ENCODE data around the gene TLE3. TPM values are rescaled to one million over a fixed set of nuclear protein-coding genes. Genes with fewer than 3 reads are reported as not detected.

TLE3 gene
- total and polyA plus RNA-seq, 4 experiments from 2014 or later = 3.6 to 121 (median 69.9) TPM

GRCh38 chr15:70126362-70126761 is 28.6 kb upstream of the TLE3 start:
- H3K36me3 ChIP-seq (ENCODE audit: insufficient read depth, low read length) = no peaks in the 10 kb centered on the region
- no peaks in the 10 kb centered on the region for H3K27me3 ChIP-seq (ENCODE audit: insufficient read depth, low read length)
- Mint-ChIP-seq H3K27me3 (peaks cover 0 to 8% of the 10 kb centered on the region in 2 donors), H3K4me3 (no peak overlapping the region), H3K4me1 (no peaks in the 10 kb centered on the region), H3K9me3 (no peaks in the 10 kb centered on the region), H3K36me3 (no peaks in the 10 kb centered on the region), H3K27ac (no peak overlapping the region)
- intact Hi-C loops (cut with micrococcal nuclease) = no loop called here
- CTCF ChIA-PET (ENCODE audit: partially characterized antibody) = interaction anchor here (0.9 kb wide), 1 partner anchor 22 kb away, joined by 3 read pairs; no protein-coding TSS in a partner anchor
- no peaks in the 10 kb centered on the region for H3K9me3 ChIP-seq (ENCODE audit: control insufficient read depth in 1 of 2, low read length in 2 of 2)
- no peak overlapping the region for H3K27ac ChIP-seq (ENCODE audit: low read depth, low read length)
- POLR2A ChIA-PET (ENCODE audit: partially characterized antibody) = no interaction called here
- DNase-seq = no peak
- no peaks in the 10 kb centered on the region for H3K4me1 ChIP-seq (ENCODE audit: insufficient read depth, low read length)
- no peak overlapping the region for H3K4me3 ChIP-seq (ENCODE audit: low read length in 2 of 2)

GRCh38 chr15:70125605-70126004 is 27.9 kb upstream of the TLE3 start:
- Histone ChIP-seq H3K27ac (ENCODE audit: low read depth, low read length) (no peak overlapping the region), H3K27me3 (ENCODE audit: insufficient read depth, low read length) (no peaks in the 10 kb centered on the region), H3K36me3 (ENCODE audit: insufficient read depth, low read length) (no peaks in the 10 kb centered on the region), H3K4me3 (ENCODE audit: low read length in 2 of 2) (no peak overlapping the region), H3K4me1 (ENCODE audit: insufficient read depth, low read length) (no peaks in the 10 kb centered on the region), H3K9me3 (ENCODE audit: control insufficient read depth in 1 of 2, low read length in 2 of 2) (no peaks in the 10 kb centered on the region)
- intact Hi-C loops (cut with micrococcal nuclease) = no loop called here
- no peak for DNase-seq
- CTCF ChIA-PET (ENCODE audit: partially characterized antibody) = interaction anchor here (0.9 kb wide), 1 partner anchor 22 kb away, joined by 3 read pairs; no protein-coding TSS in a partner anchor
- no peak overlapping the region for H3K4me3 Mint-ChIP-seq
- H3K36me3 Mint-ChIP-seq = no peaks in the 10 kb centered on the region
- no peak overlapping the region for H3K27ac Mint-ChIP-seq
- POLR2A ChIA-PET (ENCODE audit: partially characterized antibody) = no interaction called here
- H3K9me3 Mint-ChIP-seq = no peaks in the 10 kb centered on the region
- H3K27me3 Mint-ChIP-seq = peaks cover 0 to 8% of the 10 kb centered on the region in 2 donors
- no peaks in the 10 kb centered on the region for H3K4me1 Mint-ChIP-seq

DNA sequence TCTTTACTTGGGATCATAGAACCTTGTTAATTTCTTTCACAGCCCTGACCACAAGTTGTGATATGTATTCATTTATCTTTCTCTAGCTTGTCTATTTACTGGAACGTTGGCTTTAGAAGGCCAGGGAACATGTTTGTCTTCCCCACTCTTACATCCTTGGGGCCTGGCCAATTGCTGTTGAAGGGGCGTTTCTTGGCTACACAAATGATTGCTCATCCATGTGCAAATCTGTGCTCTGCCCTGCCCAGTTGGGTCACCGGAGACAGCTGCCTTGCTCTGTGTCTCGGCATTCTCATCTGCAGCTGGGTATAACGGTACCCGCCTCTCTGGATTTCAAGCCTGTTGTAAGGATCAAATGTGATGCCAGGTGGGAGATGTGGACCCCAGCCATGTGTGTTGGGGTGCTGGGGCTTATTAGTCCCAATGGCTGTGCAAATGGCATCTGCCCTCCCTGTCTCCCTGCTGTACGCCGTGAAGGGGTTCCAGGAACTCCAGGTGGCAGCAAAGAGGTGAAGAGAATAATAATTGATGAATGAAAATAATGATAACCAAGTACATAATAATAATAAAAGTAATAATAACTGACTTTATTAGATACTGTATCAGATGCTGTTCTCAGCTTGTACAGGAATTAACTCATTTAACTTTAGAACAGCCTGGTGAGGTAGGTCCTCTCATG is 24.0 kb upstream of the TLE3 start:
- intact Hi-C loops (cut with micrococcal nuclease) = no loop called here
- CTCF ChIA-PET (ENCODE audit: partially characterized antibody) = interaction anchor here (1.1 to 1.2 kb wide), 2 partner anchors 21 to 242 kb away, joined by 3 read pairs; no protein-coding TSS in a partner anchor
- no peak for DNase-seq

DNA sequence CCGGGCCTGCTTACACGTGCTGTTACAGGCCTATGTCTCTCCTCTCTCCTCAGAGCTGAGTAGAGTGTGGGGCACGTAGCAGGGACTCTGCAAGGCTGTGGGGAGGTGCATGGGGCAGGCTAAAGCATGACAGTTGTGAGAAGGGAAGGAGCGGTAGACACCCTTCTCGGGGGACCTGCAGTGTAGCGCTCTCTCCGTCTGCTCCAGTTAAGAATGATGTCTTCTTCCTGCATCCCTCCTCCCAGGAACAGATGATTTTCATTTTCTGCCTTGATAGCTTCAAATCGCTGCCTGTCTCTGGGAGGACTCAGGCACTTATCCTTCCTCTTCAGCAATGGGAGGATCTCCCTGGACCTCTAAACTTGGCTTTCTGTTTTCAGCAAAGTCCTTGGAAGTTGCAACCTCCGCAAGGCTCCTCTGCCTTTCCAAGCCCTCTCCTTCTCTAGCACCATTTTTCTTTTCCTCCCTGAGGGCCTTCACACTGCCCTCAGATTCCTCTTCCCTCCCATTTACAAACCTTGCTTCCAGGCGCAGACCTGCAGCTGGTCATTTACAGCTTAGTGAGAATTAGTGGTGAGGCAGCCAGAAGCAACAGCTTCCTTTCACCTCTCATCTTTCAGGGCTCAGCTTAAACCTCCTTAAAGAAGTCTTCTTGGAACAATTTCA is 23.4 kb upstream of the TLE3 start:
- intact Hi-C loops (cut with micrococcal nuclease) = no loop called here
- ChIA-PET CTCF (ENCODE audit: partially characterized antibody) (interaction anchor here (1.1 kb wide), 1 partner anchor 242 kb away, joined by 3 read pairs; no protein-coding TSS in a partner anchor), POLR2A (ENCODE audit: partially characterized antibody) (no interaction called here)
- H3K4me1 ChIP-seq (ENCODE audit: insufficient read depth, low read length) = no peaks in the 10 kb centered on the region
- no peaks in the 10 kb centered on the region for H3K36me3 Mint-ChIP-seq
- H3K36me3 ChIP-seq (ENCODE audit: insufficient read depth, low read length) = no peaks in the 10 kb centered on the region
- H3K4me3 ChIP-seq (ENCODE audit: low read length in 2 of 2) = no peak overlapping the region
- no peak overlapping the region for H3K4me3 Mint-ChIP-seq
- peaks cover 0 to 6% of the 10 kb centered on the region in 2 donors for H3K27me3 Mint-ChIP-seq
- DNase-seq = no peak
- H3K4me1 Mint-ChIP-seq = no peaks in the 10 kb centered on the region
- no peaks in the 10 kb centered on the region for H3K27me3 ChIP-seq (ENCODE audit: insufficient read depth, low read length)
- no peaks in the 10 kb centered on the region for H3K9me3 Mint-ChIP-seq
- peak overlapping the region in 1 of 7 donors; percentile 56 for H3K27ac Mint-ChIP-seq
- no peaks in the 10 kb centered on the region for H3K9me3 ChIP-seq (ENCODE audit: control insufficient read depth in 1 of 2, low read length in 2 of 2)
- no peak overlapping the region for H3K27ac ChIP-seq (ENCODE audit: low read depth, low read length)

More for the DNA sequence above, 24.0 kb upstream of the TLE3 start:
- Histone ChIP-seq H3K9me3 (ENCODE audit: control insufficient read depth in 1 of 2, low read length in 2 of 2) (no peaks in the 10 kb centered on the region), H3K27ac (ENCODE audit: low read depth, low read length) (no peak overlapping the region), H3K4me3 (ENCODE audit: low read length in 2 of 2) (no peak overlapping the region), H3K27me3 (ENCODE audit: insufficient read depth, low read length) (no peaks in the 10 kb centered on the region), H3K36me3 (ENCODE audit: insufficient read depth, low read length) (no peaks in the 10 kb centered on the region), H3K4me1 (ENCODE audit: insufficient read depth, low read length) (no peaks in the 10 kb centered on the region)
- no peaks in the 10 kb centered on the region for H3K36me3 Mint-ChIP-seq
- POLR2A ChIA-PET (ENCODE audit: partially characterized antibody) = no interaction called here
- peaks cover 0 to 6% of the 10 kb centered on the region in 2 donors for H3K27me3 Mint-ChIP-seq
- H3K9me3 Mint-ChIP-seq = no peaks in the 10 kb centered on the region
- H3K4me3 Mint-ChIP-seq = no peak overlapping the region
- H3K27ac Mint-ChIP-seq = no peak overlapping the region
- H3K4me1 Mint-ChIP-seq = no peaks in the 10 kb centered on the region

DNA sequence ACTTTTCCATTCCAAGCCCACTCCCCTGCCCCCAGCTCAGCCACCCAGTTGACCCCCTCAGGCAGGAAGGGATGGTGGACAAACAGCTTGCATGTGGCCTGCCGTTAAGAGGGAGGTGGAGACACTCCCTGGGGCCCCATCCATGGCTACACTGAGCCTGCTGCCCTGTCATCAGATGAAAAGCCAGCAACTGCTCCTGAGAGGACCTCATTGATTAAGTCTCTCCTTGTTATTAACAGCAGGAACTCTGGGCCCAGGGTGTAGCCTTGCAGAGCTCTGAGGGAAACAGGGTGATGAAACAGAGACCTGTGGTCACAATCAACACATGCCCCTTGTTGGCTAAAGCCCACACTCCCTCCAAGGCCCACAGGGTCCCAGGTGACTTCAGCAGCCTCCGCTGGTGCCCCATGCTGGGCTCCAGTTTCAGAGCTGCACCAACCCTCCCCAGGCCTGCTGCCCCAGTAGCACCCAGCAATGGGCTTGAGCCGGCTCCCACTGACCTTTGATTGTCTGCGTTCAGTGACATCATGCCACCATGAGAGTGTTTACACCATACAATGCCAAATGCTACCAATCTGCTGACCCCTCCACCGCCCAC is 22.3 kb upstream of the TLE3 start:
- no peak overlapping the region for H3K27ac ChIP-seq (ENCODE audit: low read depth, low read length)
- Mint-ChIP-seq H3K4me3 (no peak overlapping the region), H3K4me1 (no peaks in the 10 kb centered on the region), H3K9me3 (no peaks in the 10 kb centered on the region), H3K36me3 (no peaks in the 10 kb centered on the region), H3K27ac (no peak overlapping the region), H3K27me3 (peaks cover 0 to 2% of the 10 kb centered on the region in 2 donors)
- CTCF ChIA-PET (ENCODE audit: partially characterized antibody) = no interaction called here
- no peaks in the 10 kb centered on the region for H3K4me1 ChIP-seq (ENCODE audit: insufficient read depth, low read length)
- no peaks in the 10 kb centered on the region for H3K27me3 ChIP-seq (ENCODE audit: insufficient read depth, low read length)
- POLR2A ChIA-PET (ENCODE audit: partially characterized antibody) = interaction anchor here (1.5 kb wide), 1 partner anchor 20 kb away, joined by 5 read pairs; no protein-coding TSS in a partner anchor
- DNase-seq = no peak
- H3K36me3 ChIP-seq (ENCODE audit: insufficient read depth, low read length) = no peaks in the 10 kb centered on the region
- H3K4me3 ChIP-seq (ENCODE audit: low read length in 2 of 2) = no peak overlapping the region
- H3K9me3 ChIP-seq (ENCODE audit: control insufficient read depth in 1 of 2, low read length in 2 of 2) = no peaks in the 10 kb centered on the region
- intact Hi-C loops (cut with micrococcal nuclease) = no loop called here

DNA sequence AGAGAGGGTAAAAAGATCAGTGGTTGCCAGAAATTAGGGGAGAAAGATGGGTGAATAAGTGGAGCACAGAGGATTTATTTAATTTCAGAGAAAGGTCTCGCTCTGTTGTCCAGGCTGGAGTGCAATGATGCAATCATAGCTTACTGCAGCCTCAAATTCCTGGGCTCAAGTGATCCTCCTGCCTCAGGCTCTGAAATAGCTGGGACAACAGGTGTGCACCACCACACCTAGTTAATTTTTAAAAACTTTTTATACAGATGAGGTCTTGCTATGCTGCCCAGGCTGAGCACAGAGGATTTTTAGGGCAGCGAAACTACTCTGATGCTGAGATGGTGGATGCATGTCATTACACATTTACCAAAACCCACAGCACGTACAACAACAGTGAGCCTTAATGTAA is 20.9 kb upstream of the TLE3 start:
- Histone ChIP-seq H3K4me3 (ENCODE audit: low read length in 2 of 2) (no peak overlapping the region), H3K4me1 (ENCODE audit: insufficient read depth, low read length) (no peaks in the 10 kb centered on the region), H3K36me3 (ENCODE audit: insufficient read depth, low read length) (no peaks in the 10 kb centered on the region), H3K27me3 (ENCODE audit: insufficient read depth, low read length) (no peaks in the 10 kb centered on the region), H3K27ac (ENCODE audit: low read depth, low read length) (no peak overlapping the region), H3K9me3 (ENCODE audit: control insufficient read depth in 1 of 2, low read length in 2 of 2) (no peaks in the 10 kb centered on the region)
- intact Hi-C loops (cut with micrococcal nuclease) = no loop called here
- Mint-ChIP-seq H3K4me3 (no peak overlapping the region), H3K9me3 (no peaks in the 10 kb centered on the region), H3K36me3 (no peaks in the 10 kb centered on the region), H3K27me3 (peaks cover 0 to 5% of the 10 kb centered on the region in 2 donors), H3K27ac (no peak overlapping the region), H3K4me1 (peaks cover 0 to 3% (median 0%) of the 10 kb centered on the region in 4 donors)
- ChIA-PET POLR2A (ENCODE audit: partially characterized antibody) (interaction anchor here (1.5 kb wide), 1 partner anchor 19 kb away, joined by 5 read pairs; no protein-coding TSS in a partner anchor), CTCF (ENCODE audit: partially characterized antibody) (no interaction called here)
- DNase-seq = no peak

GRCh38 chr15:70116317-70116716 is 18.6 kb upstream of the TLE3 start:
- no peak overlapping the region for H3K4me3 Mint-ChIP-seq
- peaks cover 0 to 3% (median 0%) of the 10 kb centered on the region in 4 donors for H3K4me1 Mint-ChIP-seq
- no peaks in the 10 kb centered on the region for H3K9me3 ChIP-seq (ENCODE audit: control insufficient read depth in 1 of 2, low read length in 2 of 2)
- H3K36me3 ChIP-seq (ENCODE audit: insufficient read depth, low read length) = no peaks in the 10 kb centered on the region
- H3K4me1 ChIP-seq (ENCODE audit: insufficient read depth, low read length) = no peaks in the 10 kb centered on the region
- peaks cover 3 to 6% of the 10 kb centered on the region in 2 donors for H3K27me3 Mint-ChIP-seq
- intact Hi-C loops (cut with micrococcal nuclease) = no loop called here
- POLR2A ChIA-PET (ENCODE audit: partially characterized antibody) = interaction anchor here (0.9 kb wide), 1 partner anchor 93 kb away, joined by 3 read pairs; no protein-coding TSS in a partner anchor
- peak overlapping the region in 1 of 7 donors; percentile 62 for H3K27ac Mint-ChIP-seq
- H3K27ac ChIP-seq (ENCODE audit: low read depth, low read length) = no peak overlapping the region
- CTCF ChIA-PET (ENCODE audit: partially characterized antibody) = no interaction called here
- no peaks in the 10 kb centered on the region for H3K9me3 Mint-ChIP-seq
- H3K36me3 Mint-ChIP-seq = no peaks in the 10 kb centered on the region
- no peak overlapping the region for H3K4me3 ChIP-seq (ENCODE audit: low read length in 2 of 2)
- H3K27me3 ChIP-seq (ENCODE audit: insufficient read depth, low read length) = no peaks in the 10 kb centered on the region
- no peak for DNase-seq
